SK-N-SH (cell line): ENCODE measurements around the gene PKN3. TPM values are rescaled to one million over a fixed set of nuclear protein-coding genes. Genes with fewer than 3 reads are reported as not detected.

Experiments
- CTCF ChIA-PET: fragments of 300-600, 350-600 bp; formaldehyde crosslinking; extraction: SDS; loops from one replicate; lab custom pipeline; 2021; lab: Yijun Ruan, JAX
- POLR2A ChIA-PET: fragments of 350-600 bp; sonication (Branson Sonifier 250); formaldehyde crosslinking; extraction: SDS; loops from one replicate; lab custom pipeline; 2020; ENCODE audit warnings: antibody characterized with exemption, inconsistent platforms; lab: Yijun Ruan, JAX
- DNase-seq: peaks from one replicate; pipeline ENCODE4 v3.0.0; 2012
- H2AFZ ChIP-seq: fragments of 200-600 bp; sonication (generic); 2 replicates; pipeline ENCODE4 v1.8.1; 2016; ENCODE audit warnings: antibody characterized with exemption, mild to moderate bottlenecking, low read depth
- H3F3A ChIP-seq: fragments of 200-600 bp; sonication (generic); replicated peaks from 2 replicates; pipeline ENCODE3; 2016; ENCODE audit warnings: antibody characterized with exemption, mild to moderate bottlenecking; ENCODE audit not compliant: insufficient read depth
- H3K27ac ChIP-seq, 2 experiments: fragments of 200-500 bp in 1 of 2; fragments of 200-600 bp in 1 of 2; sonication (Bioruptor generic) in 1 of 2; sonication (generic), shearing (Covaris generic) in 1 of 2; 2 replicates each; pipeline versions ENCODE4 v1.5.1 to v1.6.1; 2014 to 2016; ENCODE audit warnings: low read depth in 2 of 2, inconsistent platforms in 1 of 2, low read length in 1 of 2, mild to moderate bottlenecking in 1 of 2, mixed read lengths in 1 of 2
- H3K27me3 ChIP-seq: fragments of 200-600 bp; sonication (generic), shearing (Covaris generic); 2 replicates; pipeline ENCODE4 v1.6.1; 2016; ENCODE audit warnings: mixed run types; ENCODE audit not compliant: insufficient read depth
- H3K36me3 ChIP-seq, 2 experiments: fragments of 200-500 bp in 1 of 2; fragments of 200-600 bp in 1 of 2; sonication (Bioruptor generic) in 1 of 2; sonication (generic) in 1 of 2; replicated peaks in 1 of 2; 2 replicates each; pipeline versions ENCODE3 to v1.5.1; 2014 to 2016; ENCODE audit warnings: low read length in 1 of 2, mild to moderate bottlenecking in 1 of 2; ENCODE audit not compliant: insufficient read depth in 2 of 2, control insufficient read depth in 1 of 2
- H3K4me1 ChIP-seq, 2 experiments: fragments of 200-500 bp in 1 of 2; fragments of 200-600 bp in 1 of 2; sonication (Bioruptor generic) in 1 of 2; sonication (generic), shearing (Covaris generic) in 1 of 2; 2 replicates each; pipeline versions ENCODE4 v1.5.1 to v1.6.1; 2014 to 2016; ENCODE audit warnings: low read depth in 1 of 2, low read length in 1 of 2, mixed run types in 1 of 2; ENCODE audit not compliant: insufficient read depth in 2 of 2, control insufficient read depth in 1 of 2
- H3K4me2 ChIP-seq: fragments of 200-600 bp; sonication (generic), shearing (Covaris generic); 2 replicates; pipeline ENCODE4 v1.6.1; 2017; ENCODE audit warnings: mixed run types
- H3K4me3 ChIP-seq, 2 experiments: fragments of 200-500 bp in 1 of 2; fragments of 200-600 bp in 1 of 2; sonication (Bioruptor generic) in 1 of 2; sonication (generic), shearing (Covaris generic) in 1 of 2; 2 replicates each; pipeline versions ENCODE4 v1.5.1 to v1.8.1; 2014 to 2016; ENCODE audit warnings: low read depth in 2 of 2, inconsistent platforms in 1 of 2, low read length in 1 of 2, mild to moderate bottlenecking in 1 of 2, mixed read lengths in 1 of 2, moderate library complexity in 1 of 2
- H3K79me2 ChIP-seq: fragments of 200-600 bp; sonication (generic); 2 replicates; pipeline ENCODE4 v1.8.1; 2017; ENCODE audit warnings: mild to moderate bottlenecking; ENCODE audit not compliant: insufficient read depth
- H3K9ac ChIP-seq: fragments of 200-600 bp; sonication (generic); 2 replicates; pipeline ENCODE4 v1.6.1; 2017; ENCODE audit warnings: mixed run types
- H3K9me2 ChIP-seq: fragments of 200-600 bp; sonication (generic); 2 replicates; pipeline ENCODE4 v1.6.1; 2017; ENCODE audit warnings: mixed run types
- H3K9me3 ChIP-seq: fragments of 200-600 bp; sonication (generic); 2 replicates; pipeline ENCODE4 v1.6.1; 2017; ENCODE audit warnings: mixed run types, mild to moderate bottlenecking, moderate library complexity
- H4K20me1 ChIP-seq: fragments of 200-600 bp; sonication (generic); 2 replicates; pipeline ENCODE4 v1.6.1; 2017; ENCODE audit warnings: mild to moderate bottlenecking, mixed run types; ENCODE audit not compliant: insufficient read depth
- CHD2 ChIP-seq: fragments of 150-350 bp; IDR thresholded peaks from 2 replicates; pipeline ENCODE4 v1.6.1; 2018; ENCODE audit warnings: low read length; ENCODE audit not compliant: partially characterized antibody
- FOXM1 ChIP-seq: IDR thresholded peaks from 2 replicates; pipeline ENCODE4 v1.4.0; 2012; ENCODE audit warnings: low read depth, mild to moderate bottlenecking
- JUND ChIP-seq: IDR thresholded peaks from 2 replicates; pipeline ENCODE4 v1.4.0; 2012
- MEF2A ChIP-seq: IDR thresholded peaks from 2 replicates; pipeline ENCODE4 v1.4.0; 2012; ENCODE audit warnings: low read depth, borderline replicate concordance
- MXI1 ChIP-seq: IDR thresholded peaks from 2 replicates; pipeline ENCODE4 v1.6.1; 2012; ENCODE audit warnings: mild to moderate bottlenecking, low read depth, low read length, improper control_type of control experiment
- RFX5 ChIP-seq: IDR thresholded peaks from 2 replicates; pipeline ENCODE4 v1.6.1; 2012; ENCODE audit warnings: mild to moderate bottlenecking, improper control_type of control experiment, low read length
- SMC3 ChIP-seq: IDR thresholded peaks from 2 replicates; pipeline ENCODE4 v1.6.1; 2012; ENCODE audit warnings: low read depth, low read length, improper control_type of control experiment
- WGBS: methylation state at CpG from one replicate; pipeline ENCODE4 v1.1.6; 2017; ENCODE audit warnings: low lambda C conversion rate; 5-methylcytosine and 5-hydroxymethylcytosine counted together
- polyA plus RNA-seq, 3 experiments: library from polyadenylated mRNA; depleted of rRNA; stranded (reverse); fragments of >200 nt; gene quantifications; 2 replicates each; pipeline ENCODE4 v1.2.3, GENCODE V29; 2012
- TF ChIP-seq, protein P1 (sequence below): IDR thresholded peaks from 2 replicates; pipeline ENCODE4 v1.4.0; 2012; ENCODE audit warnings: low read depth
- TF ChIP-seq, protein P2 (sequence below): IDR thresholded peaks from 2 replicates; pipeline ENCODE4 v1.4.0; 2012; ENCODE audit warnings: low read depth, borderline replicate concordance
- TF ChIP-seq, protein P3 (sequence below): fragments of 150-350 bp; IDR thresholded peaks from 2 replicates; pipeline ENCODE4 v1.6.1; 2017; ENCODE audit warnings: antibody characterized with exemption, low read length, low read depth, borderline replicate concordance
- TF ChIP-seq, protein P4 (sequence below): IDR thresholded peaks from 2 replicates; pipeline ENCODE4 v1.4.0; 2012; ENCODE audit warnings: low read depth, borderline replicate concordance
- TF ChIP-seq, protein P5 (sequence below): IDR thresholded peaks from 2 replicates; pipeline ENCODE4; 2012

The PKN3 gene
- polyA plus RNA-seq, 1 of the 3 experiments (the other 2 are of a cell fraction), result 7.8 TPM

DNA sequence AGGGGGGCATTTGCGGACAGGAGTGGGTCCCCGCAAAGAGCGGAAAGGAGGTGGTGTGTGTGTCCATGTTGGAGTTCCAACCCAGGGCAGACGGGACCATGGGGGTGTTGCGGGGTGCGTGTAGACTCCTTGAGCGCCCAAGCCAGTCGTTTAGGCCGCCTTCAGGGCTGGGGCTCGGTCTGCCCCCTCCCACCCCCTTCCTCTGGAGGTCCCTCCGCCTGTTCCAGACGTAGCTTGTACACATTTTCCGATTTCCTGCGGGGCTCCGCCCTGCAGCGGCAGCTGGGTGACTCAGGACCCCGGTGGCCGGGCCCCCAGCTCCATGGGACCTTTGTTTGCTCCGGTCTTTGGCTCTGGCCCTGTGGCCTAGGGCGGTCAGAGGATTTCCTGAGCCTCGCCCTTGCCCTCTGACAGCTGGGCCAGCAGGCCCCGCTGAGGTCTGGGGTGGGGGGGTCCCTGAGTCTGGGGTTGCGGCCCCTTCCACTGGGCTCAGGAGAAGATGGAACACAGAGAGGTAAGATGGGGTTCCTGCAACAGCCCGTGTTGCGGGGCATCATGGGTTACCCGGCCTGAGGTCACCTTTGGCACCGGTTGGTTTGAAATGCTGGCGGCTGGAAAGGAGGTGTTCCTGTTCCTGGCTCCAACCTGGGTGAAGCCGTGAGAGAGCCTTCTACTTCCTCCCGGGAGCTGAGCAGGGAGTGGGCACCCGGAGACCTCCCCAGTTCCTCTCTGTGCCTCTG, 1.5 kb downstream of the PKN3 start (continued):
- no peak for TF ChIP-seq MEF2A
- TF ChIP-seq, protein P1, sequence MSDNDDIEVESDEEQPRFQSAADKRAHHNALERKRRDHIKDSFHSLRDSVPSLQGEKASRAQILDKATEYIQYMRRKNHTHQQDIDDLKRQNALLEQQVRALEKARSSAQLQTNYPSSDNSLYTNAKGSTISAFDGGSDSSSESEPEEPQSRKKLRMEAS, result no peak
- TF ChIP-seq, protein P2, sequence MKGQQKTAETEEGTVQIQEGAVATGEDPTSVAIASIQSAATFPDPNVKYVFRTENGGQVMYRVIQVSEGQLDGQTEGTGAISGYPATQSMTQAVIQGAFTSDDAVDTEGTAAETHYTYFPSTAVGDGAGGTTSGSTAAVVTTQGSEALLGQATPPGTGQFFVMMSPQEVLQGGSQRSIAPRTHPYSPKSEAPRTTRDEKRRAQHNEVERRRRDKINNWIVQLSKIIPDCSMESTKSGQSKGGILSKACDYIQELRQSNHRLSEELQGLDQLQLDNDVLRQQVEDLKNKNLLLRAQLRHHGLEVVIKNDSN, result no peak
- no peak for TF ChIP-seq JUND
- TF ChIP-seq, protein P3, sequence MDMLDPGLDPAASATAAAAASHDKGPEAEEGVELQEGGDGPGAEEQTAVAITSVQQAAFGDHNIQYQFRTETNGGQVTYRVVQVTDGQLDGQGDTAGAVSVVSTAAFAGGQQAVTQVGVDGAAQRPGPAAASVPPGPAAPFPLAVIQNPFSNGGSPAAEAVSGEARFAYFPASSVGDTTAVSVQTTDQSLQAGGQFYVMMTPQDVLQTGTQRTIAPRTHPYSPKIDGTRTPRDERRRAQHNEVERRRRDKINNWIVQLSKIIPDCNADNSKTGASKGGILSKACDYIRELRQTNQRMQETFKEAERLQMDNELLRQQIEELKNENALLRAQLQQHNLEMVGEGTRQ, result no peak
- no peak for TF ChIP-seq CHD2

DNA sequence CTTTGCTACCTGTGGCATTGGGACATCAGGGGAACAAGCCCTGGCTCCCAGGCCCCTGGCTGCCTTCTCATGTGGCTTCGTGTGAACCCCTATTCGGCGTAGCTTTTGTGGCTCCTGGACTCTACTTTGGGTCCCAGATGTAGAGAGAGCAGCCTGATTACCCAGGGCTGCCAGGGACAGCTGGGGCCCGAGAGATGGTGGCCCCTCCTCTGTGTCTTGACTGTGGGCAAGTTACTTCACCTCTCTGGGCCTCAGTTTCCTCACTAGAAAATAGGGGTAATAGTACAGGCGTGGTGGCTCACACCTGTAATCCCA, 2.0 kb downstream of the PKN3 start:
- Histone ChIP-seq H4K20me1 (no peaks in the 10 kb centered on the region), H3K4me1 (peaks cover 0 to 4% of the 10 kb centered on the region in 2 experiments; a peak in 1 of 4 replicates), H3F3A (peaks cover 19% of the 10 kb centered on the region), H3K27ac (no peak overlapping the region), H3K79me2 (no peaks in the 10 kb centered on the region), H2AFZ (no peak overlapping the region), H3K9ac (no peak overlapping the region), H3K27me3 (no peaks in the 10 kb centered on the region), H3K4me3 (no peak overlapping the region), H3K36me3 (no peaks in the 10 kb centered on the region), H3K4me2 (no peak overlapping the region), H3K9me3 (no peaks in the 10 kb centered on the region), H3K9me2 (no peaks in the 10 kb centered on the region)
- no peak for DNase-seq
- CTCF ChIA-PET, result interaction anchor here (0.6 to 4.0 kb wide), 10 partner anchors 11 to 148 kb away, joined by 3 to 64 read pairs (median 4); partner anchors contain the start of genes ENDOG, SET and ZDHHC12
- POLR2A ChIA-PET, result interaction anchor here (0.8 kb wide), 1 partner anchor 15 kb away, joined by 3 read pairs; the partner anchor contains the start of gene SET
- WGBS, result 100% methylated on average over 1 of the region's 5 CpGs
- TF ChIP-seq MXI1 (no peak), RFX5 (no peak)

DNA sequence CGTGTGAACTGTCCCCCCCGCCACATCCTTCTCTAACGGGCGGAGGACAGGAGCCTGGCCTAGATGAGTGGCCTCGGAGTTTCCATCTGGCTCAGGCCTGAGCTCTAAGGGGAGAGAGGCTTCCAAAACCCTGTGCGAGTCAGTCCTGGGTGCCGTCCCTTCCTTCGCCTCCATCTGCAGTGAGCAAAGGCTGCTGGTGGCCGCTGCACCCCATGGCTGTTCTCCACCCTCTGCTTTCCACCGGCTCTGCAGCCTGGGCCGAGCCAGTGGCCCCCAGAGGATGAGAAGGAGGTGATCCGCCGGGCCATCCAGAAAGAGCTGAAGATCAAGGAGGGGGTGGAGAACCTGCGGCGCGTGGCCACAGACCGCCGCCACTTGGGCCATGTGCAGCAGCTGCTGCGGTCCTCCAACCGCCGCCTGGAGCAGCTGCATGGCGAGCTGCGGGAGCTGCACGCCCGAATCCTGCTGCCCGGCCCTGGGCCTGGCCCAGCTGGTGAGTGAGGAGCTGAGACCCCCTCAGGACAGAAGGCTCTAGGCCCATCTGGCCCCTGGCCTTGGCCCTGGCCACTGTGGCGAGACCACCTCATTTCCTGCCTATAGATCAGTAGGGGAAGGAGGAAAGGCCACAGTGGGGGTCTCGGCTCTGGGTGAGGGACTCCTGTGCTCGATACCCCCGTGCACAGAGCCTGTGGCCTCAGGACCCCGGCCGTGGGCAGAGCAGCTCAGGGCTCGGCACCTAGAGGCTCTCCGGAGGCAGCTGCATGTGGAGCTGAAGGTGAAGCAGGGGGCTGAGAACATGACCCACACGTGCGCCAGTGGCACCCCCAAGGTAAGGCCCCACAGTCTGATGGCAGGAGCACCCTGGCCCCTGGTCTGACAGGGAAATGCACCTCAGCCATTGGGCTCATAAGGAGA, 3.0 kb downstream of the PKN3 start:
- no peaks in the 10 kb centered on the region for H3K27me3 ChIP-seq
- POLR2A ChIA-PET, result no interaction called here
- H3K9ac ChIP-seq, result no peak overlapping the region
- H3K36me3 ChIP-seq, result no peaks in the 10 kb centered on the region
- DNase-seq, result no peak
- no peak overlapping the region for H3K27ac ChIP-seq
- no peaks in the 10 kb centered on the region for H3K79me2 ChIP-seq
- H3F3A ChIP-seq, result peaks cover 14% of the 10 kb centered on the region
- no peaks in the 10 kb centered on the region for H3K9me2 ChIP-seq
- H3K4me3 ChIP-seq, result no peak overlapping the region
- CTCF ChIA-PET, result interaction anchor here (1.2 to 4.0 kb wide), 5 partner anchors 13 to 223 kb away, joined by 3 to 64 read pairs (median 6); partner anchors contain the start of gene SET
- no peaks in the 10 kb centered on the region for H3K9me3 ChIP-seq
- H3K4me1 ChIP-seq, result peaks cover 0 to 4% of the 10 kb centered on the region in 2 experiments; a peak in 1 of 4 replicates
- no peaks in the 10 kb centered on the region for H4K20me1 ChIP-seq
- no peak overlapping the region for H3K4me2 ChIP-seq
- no peak overlapping the region for H2AFZ ChIP-seq
- WGBS, result 94% methylated on average over 14 of the region's 36 CpGs
- TF ChIP-seq FOXM1 (no peak), SMC3 (no peak)
- TF ChIP-seq, protein P4, sequence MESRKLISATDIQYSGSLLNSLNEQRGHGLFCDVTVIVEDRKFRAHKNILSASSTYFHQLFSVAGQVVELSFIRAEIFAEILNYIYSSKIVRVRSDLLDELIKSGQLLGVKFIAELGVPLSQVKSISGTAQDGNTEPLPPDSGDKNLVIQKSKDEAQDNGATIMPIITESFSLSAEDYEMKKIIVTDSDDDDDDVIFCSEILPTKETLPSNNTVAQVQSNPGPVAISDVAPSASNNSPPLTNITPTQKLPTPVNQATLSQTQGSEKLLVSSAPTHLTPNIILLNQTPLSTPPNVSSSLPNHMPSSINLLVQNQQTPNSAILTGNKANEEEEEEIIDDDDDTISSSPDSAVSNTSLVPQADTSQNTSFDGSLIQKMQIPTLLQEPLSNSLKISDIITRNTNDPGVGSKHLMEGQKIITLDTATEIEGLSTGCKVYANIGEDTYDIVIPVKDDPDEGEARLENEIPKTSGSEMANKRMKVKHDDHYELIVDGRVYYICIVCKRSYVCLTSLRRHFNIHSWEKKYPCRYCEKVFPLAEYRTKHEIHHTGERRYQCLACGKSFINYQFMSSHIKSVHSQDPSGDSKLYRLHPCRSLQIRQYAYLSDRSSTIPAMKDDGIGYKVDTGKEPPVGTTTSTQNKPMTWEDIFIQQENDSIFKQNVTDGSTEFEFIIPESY, result no peak
- TF ChIP-seq, protein P5, sequence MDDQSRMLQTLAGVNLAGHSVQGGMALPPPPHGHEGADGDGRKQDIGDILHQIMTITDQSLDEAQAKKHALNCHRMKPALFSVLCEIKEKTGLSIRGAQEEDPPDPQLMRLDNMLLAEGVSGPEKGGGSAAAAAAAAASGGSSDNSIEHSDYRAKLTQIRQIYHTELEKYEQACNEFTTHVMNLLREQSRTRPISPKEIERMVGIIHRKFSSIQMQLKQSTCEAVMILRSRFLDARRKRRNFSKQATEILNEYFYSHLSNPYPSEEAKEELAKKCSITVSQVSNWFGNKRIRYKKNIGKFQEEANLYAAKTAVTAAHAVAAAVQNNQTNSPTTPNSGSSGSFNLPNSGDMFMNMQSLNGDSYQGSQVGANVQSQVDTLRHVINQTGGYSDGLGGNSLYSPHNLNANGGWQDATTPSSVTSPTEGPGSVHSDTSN, result no peak
- TF ChIP-seq, protein P3, result no peak
